Spinal cord (tissue), 10 donors: Measurements from ENCODE around the gene USHBP1. TPM values are rescaled to one million over a fixed set of nuclear protein-coding genes. Genes with fewer than 3 reads are reported as not detected.

Source experiments
- DNase-seq, 6 donors: peaks; one replicate each; pipeline versions ENCODE4 v3.0.0 to v3.0.0-alpha.2; 2013 to 2015; ENCODE audit warnings: low spot score in 6 of 6, low read depth in 4 of 6
- H3K27ac ChIP-seq: one replicate; pipeline ENCODE4 v1.5.1; 2013; ENCODE audit warnings: low read depth, low read length, control low read depth
- H3K27me3 ChIP-seq: one replicate; pipeline ENCODE4 v1.6.1; 2013; ENCODE audit warnings: low read length; ENCODE audit not compliant: control insufficient read depth, insufficient read depth
- H3K36me3 ChIP-seq: one replicate; pipeline ENCODE4 v1.6.1; 2013; ENCODE audit warnings: low read length; ENCODE audit not compliant: control insufficient read depth, insufficient read depth
- H3K4me1 ChIP-seq: one replicate; pipeline ENCODE4 v1.6.1; 2013; ENCODE audit warnings: low read length; ENCODE audit not compliant: control insufficient read depth, insufficient read depth
- H3K4me3 ChIP-seq: one replicate; pipeline ENCODE4 v1.5.1; 2013; ENCODE audit warnings: low read depth, low read length, control low read depth
- H3K9me3 ChIP-seq: one replicate; pipeline ENCODE4 v1.6.1; 2013; ENCODE audit warnings: low read length; ENCODE audit not compliant: control insufficient read depth, insufficient read depth
- WGBS: methylation state at CpG from one replicate; pipeline ENCODE4 v1.1.5; 2013; ENCODE audit warnings: missing lambda C conversion rate; ENCODE audit not compliant: insufficient coverage; 5-methylcytosine and 5-hydroxymethylcytosine counted together
- long read RNA-seq, 4 donors: transcript quantifications; one replicate each; lab custom pipeline, GENCODE V29; 2026
- polyA plus RNA-seq, 2 donors: library from polyadenylated mRNA; unstranded; fragments of 120-200 nt; gene quantifications; one replicate each; pipeline ENCODE4 v1.2.1, GENCODE V29; 2013; ENCODE audit not compliant: insufficient read length in 2 of 2
- total RNA-seq, 2 donors: library from RNA; depleted of rRNA in 1 of 2; stranded (reverse); fragments of 120-200 nt in 1 of 2; fragments of >200 nt in 1 of 2; gene quantifications; one replicate each; pipeline versions ENCODE4 v1.2.3 to v1.2.4, GENCODE V29; 2013 to 2014
- donor health status: healthy.

The USHBP1 gene, protein sequence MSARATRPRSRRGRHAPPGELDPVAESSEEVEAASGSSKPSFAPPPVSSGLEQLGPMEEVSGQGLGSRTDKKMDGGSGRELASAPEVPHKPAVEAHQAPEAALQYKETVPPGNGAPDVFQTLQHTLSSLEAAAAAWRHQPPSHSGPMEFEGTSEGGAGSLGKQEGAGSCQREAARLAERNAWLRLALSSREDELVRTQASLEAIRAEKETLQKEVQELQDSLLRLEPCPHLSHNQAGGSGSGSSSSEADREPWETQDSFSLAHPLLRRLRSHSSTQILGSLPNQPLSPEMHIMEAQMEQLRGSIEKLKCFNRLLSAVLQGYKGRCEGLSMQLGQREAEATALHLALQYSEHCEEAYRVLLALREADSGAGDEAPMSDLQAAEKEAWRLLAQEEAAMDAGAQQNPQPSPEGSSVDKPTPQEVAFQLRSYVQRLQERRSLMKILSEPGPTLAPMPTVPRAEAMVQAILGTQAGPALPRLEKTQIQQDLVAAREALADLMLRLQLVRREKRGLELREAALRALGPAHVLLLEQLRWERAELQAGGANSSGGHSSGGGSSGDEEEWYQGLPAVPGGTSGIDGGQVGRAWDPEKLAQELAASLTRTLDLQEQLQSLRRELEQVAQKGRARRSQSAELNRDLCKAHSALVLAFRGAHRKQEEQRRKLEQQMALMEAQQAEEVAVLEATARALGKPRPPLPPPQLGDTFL
- 1 to 10 TPM; 2.1 to 5.5 TPM for total RNA-seq
- 1 to 10 TPM; 3.0 to 5.3 TPM for polyA plus RNA-seq
- long read RNA-seq, donor 1, result 0 reads
- long read RNA-seq, donor 2, result 0 reads
- long read RNA-seq, donor 3, result 0 reads
- long read RNA-seq, donor 4, partial matches to known transcripts, result 0 of 1 reads
- long read RNA-seq, donor 4, other reads (novel, unspliced or antisense), result 0 of 1 reads

DNA sequence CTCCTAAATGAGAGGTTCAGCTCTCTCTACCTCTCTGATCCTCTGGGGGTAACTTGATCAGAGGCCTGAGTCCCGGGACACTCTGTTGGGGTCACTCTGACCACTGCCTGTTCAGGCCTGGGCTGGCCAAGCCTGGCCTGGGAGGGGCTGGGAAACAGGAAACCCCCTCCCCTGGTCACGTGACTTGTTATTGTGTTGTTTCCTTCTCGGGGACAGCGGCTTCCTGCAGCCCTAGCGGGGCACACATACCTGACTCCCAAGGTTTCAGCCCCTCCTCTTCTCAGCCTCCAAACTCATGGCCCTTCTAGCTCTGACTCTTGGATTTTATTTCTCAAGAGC lies at the start of gene USHBP1:
Gene USHBP1, minus strand, starts transcription at position 105 of the 339 bp plus-strand sequence. CDS start 446 bp downstream, outside the sequence.
- DNase-seq, result no peak
- no peak within 1 kb of the TSS for H3K4me3 ChIP-seq

DNA sequence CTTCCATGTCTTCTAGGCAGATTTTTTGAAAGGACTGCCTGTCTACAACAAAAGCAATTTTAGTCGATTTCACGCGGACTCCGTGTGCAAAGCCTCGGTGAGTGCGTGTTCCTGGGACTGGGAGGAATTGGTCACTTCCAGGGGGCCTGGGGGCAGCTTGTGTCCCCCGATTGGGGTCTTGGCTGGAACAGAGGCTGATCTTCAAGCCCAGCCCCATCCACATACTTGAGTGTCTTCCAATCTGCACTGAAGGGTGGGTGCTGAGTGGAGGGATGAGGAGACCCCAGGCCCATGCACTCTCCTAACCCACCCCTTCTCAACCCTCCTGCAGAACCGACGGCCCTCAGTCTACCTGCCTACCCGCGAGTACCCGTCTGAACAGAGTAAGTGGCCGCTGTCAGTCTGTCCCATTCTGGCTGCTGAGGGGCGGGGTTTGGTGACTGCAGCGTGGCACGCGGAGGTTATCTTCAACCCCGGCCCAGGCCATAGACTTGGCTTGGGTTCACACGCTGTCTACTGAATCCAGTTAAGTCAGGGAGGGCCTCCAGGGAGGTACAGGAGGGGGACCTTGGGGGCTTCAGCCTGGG lies 49.6 kb upstream of the USHBP1 start:
- peaks cover 23% of the 10 kb centered on the region for H3K4me1 ChIP-seq
- no peaks in the 10 kb centered on the region for H3K9me3 ChIP-seq
- no peak for DNase-seq
- H3K36me3 ChIP-seq, result peaks cover 75% of the 10 kb centered on the region
- WGBS, result over 99% methylated on average over 18 of the region's 19 CpGs
- no peak overlapping the region for H3K4me3 ChIP-seq
- no peaks in the 10 kb centered on the region for H3K27me3 ChIP-seq
- H3K27ac ChIP-seq, result no peak overlapping the region

More for the DNA sequence above, at the start of gene USHBP1:
- no peak within 1 kb of the TSS for H3K27ac ChIP-seq
- 28% methylated on average over 5 of the region's 5 CpGs for WGBS
- no peaks in the 10 kb centered on the region for H3K27me3 ChIP-seq
- H3K9me3 ChIP-seq, result peaks cover 2% of the 10 kb centered on the region
- H3K4me1 ChIP-seq, result peaks cover 18% of the 10 kb centered on the region
- peaks cover 14% of the 10 kb centered on the region for H3K36me3 ChIP-seq

DNA sequence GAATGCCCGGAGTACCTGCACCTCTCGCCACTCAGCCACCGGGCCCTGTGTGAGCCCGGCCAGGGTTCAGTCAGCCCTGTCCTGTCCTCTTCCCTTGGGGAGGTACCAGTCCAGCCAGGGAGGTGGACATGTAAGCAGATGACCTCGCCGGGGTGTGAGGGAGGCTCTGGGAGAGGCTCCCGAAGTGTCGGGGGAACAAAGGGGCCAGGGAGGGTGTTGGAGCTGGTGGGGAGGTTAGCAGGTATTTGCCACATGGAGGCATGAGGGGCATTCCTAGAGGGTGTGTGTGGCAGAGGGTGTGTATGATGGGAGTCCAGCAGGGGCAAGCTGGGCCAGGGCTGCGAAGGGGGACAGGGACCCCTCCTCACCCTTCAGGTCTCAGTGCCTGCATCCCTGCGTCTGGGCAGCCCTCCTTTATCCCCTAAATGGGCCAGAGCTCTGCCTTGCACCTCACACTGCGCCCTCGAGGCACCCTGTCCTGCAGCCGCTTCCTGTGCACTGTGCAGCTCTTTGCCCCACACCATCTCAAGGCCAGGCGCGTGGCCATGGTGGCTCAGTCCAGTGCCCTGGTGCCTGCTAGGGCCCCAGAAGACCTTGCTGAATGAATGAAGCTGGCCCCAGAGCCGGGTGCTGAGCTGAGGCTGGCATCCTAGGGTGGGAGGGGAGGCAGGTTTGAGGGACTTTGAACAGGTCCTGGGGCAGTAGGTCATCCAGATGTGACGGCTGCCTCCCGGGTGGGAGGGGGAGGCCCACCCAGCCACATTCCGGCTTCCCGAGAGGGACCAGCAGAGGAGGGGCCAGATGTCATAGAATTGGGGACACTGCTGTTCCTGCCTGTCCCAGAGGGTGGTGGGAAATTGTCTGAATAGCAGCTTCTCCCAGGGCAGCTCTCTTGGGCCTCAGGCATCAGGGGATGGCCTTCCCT lies 47.9 kb upstream of the USHBP1 start:
- Histone ChIP-seq H3K9me3 (no peaks in the 10 kb centered on the region), H3K27ac (no peak overlapping the region), H3K4me3 (no peak overlapping the region), H3K27me3 (no peaks in the 10 kb centered on the region), H3K4me1 (peaks cover 28% of the 10 kb centered on the region), H3K36me3 (peaks cover 61% of the 10 kb centered on the region)
- WGBS, result 92% methylated on average over 20 of the region's 20 CpGs
- DNase-seq, result no peak

DNA sequence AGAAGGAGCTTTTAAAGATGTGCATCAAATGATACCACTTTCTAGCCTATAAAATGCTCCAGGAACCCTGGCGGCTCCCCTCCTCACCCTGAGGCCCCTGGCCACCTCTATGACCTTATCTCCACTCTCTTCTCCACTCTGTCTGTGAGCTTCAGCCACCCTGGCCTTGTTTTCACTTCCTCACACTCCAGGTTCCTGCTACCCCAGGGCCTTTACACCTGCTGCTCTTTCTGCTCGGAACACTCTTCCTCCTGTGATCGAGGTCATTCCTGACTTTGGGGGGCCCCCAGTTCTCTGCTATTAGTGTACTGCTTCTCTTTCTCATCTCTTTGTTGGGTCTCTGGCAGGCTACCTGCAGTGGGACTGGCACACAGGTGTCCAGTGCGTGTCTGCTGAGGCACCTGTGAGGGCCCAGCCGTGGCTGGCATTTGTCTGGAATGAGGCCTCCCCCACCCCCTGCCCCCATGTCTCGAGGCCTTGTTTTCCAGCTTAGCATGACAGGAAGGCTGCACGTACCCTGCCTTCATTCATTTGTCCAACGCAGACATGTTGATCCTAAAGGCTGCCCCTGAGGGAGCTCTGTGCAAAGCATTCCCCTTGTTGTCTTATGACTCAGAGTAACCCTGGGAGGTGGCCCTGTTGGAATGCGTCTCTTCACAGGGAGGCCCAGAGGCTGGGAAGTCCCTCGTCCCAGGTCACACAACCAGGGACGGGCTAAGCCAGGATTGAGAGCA lies 47.1 kb upstream of the USHBP1 start:
- H3K4me3 ChIP-seq, result no peak overlapping the region
- H3K36me3 ChIP-seq, result peaks cover 53% of the 10 kb centered on the region
- no peak for DNase-seq
- H3K4me1 ChIP-seq, result peaks cover 37% of the 10 kb centered on the region
- no peak overlapping the region for H3K27ac ChIP-seq
- no peaks in the 10 kb centered on the region for H3K9me3 ChIP-seq
- H3K27me3 ChIP-seq, result no peaks in the 10 kb centered on the region
- 80% methylated on average over 11 of the region's 11 CpGs for WGBS

DNA sequence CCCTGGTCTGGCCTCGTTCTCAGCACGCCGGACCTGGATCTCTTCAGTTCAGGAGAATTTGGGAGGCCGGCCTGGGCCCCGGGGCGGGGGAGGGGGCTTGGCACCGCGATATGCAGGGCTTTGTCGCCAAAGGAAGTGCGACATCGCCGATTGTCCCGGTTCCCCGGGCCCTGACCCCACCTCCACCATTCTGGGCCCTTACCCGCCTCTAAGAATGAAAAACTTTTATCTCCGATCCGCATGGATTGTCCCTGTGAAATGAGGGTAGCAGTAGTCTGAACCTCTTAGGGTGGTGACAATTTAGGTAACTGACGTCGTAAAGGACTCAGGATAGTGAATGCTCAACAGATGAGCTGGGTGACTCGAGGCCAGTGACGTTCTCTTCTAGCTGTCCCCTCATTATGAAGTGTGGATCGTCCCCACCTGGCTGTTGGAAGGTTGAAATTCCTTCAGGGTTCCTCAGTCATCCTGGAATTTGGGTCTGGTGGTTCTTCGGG lies 45.5 kb upstream of the USHBP1 start:
- Histone ChIP-seq H3K4me3 (peak overlapping the region; percentile 87), H3K27me3 (no peaks in the 10 kb centered on the region), H3K36me3 (peaks cover 40% of the 10 kb centered on the region), H3K4me1 (peaks cover 49% of the 10 kb centered on the region), H3K9me3 (no peaks in the 10 kb centered on the region), H3K27ac (peak overlapping the region; percentile 20)
- no peak for DNase-seq
- WGBS, result 2% methylated on average over 13 of the region's 23 CpGs

DNA sequence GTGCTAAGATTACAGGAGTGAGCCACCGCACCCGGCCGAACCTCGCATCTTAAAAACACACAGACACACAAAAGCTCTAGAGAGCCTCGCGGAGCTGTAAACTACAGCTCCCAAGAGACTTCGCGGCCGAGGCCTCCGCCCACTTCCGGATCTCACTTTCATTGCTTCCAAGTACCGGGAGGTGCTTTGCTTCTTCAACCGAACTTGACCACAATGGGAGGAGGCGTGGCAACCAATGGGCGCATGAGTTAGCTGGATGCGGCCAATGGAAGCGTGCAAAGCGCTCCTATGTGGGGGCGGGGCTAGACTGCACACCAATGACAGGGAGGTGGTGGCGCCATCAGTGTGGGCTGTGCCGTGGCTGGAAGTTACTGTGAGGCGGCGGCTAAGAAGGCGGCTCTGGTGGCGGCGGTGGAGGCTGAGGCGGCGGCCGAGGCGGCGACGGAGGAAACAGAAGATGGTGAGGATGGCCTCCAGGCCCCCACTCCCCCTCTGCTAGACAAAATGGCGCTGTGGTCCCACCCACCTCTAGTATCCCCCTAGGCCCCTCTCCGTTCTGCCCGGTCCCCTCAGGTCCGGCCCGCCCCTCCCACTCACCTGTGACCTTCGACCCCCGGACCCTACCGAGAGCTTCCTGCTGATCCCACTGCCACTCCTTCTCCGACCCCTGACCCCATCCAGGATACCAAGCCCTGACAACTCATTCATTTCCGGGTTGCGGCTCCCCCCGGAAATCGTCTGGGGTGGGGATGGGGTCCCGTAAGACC lies 44.8 kb upstream of the USHBP1 start, which contains the start of gene DDA1:
Gene DDA1, plus strand, starts transcription at position 366 of the 767 bp plus-strand sequence. Its CDS starts 92 bp downstream, at position 458.
- no peaks in the 10 kb centered on the region for H3K9me3 ChIP-seq
- peaks cover 56% of the 10 kb centered on the region for H3K4me1 ChIP-seq
- WGBS, result 0% methylated on average over 38 of the region's 46 CpGs
- DNase-seq, result peak; percentile 96 to 100 (median 100)
- no peaks in the 10 kb centered on the region for H3K27me3 ChIP-seq
- H3K27ac ChIP-seq, result peak within 1 kb of the TSS; percentile 20
- H3K4me3 ChIP-seq, result peak within 1 kb of the TSS; percentile 87
- H3K36me3 ChIP-seq, result peaks cover 35% of the 10 kb centered on the region

DNA sequence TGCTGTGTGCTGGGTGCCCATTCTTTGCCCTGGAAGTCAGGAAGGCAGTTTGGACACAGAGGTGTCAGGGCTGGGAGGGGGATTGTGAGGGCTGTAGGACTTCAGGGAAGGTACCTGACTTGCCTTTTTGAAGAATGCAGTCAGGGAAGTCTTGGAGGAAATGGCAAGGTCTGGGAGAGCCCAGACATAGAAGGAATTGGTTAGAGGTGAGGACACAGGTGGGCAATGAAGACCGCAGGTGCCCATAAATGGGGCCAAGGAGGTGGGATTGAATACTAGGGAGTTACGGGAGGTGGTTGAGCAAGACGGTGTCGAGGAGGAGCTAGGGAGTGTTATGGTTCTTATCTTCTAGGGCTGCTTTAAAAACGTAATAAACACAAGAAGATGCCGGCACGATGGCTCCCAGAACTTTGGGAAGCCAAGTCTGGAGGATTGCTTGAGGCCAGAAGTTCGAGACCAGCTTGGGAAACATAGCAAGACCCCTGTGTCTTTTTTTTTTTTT lies 43.4 kb upstream of the USHBP1 start:
- DNase-seq, result no peak
- H3K4me3 ChIP-seq, result no peak overlapping the region
- no peaks in the 10 kb centered on the region for H3K27me3 ChIP-seq
- H3K4me1 ChIP-seq, result peaks cover 67% of the 10 kb centered on the region
- H3K9me3 ChIP-seq, result no peaks in the 10 kb centered on the region
- peaks cover 21% of the 10 kb centered on the region for H3K36me3 ChIP-seq
- H3K27ac ChIP-seq, result no peak overlapping the region
- WGBS, result 96% methylated on average over 8 of the region's 8 CpGs

DNA sequence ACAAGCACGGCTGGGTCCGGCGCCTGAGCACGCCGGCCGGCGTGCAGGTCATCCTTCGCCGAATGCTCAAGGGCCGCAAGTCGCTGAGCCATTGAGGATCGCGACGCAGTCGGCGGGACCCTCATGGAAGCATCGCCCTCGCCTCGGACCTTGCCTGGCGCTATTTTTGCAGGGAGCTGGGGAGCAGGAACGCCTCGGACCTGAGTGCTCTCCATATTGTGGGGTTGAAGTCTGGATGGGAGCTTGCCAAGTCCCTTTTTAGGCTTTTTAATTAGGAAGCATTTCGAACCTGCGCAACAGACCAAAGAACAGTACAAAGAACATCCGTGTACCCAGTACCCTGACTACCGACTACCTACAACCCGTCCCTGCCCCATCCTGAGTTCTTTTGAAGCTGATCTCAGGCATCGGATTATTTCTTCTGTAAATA lies 41.8 kb upstream of the USHBP1 start:
- Histone ChIP-seq H3K4me3 (peak overlapping the region; percentile 76), H3K27ac (peak overlapping the region; percentile 85), H3K27me3 (no peaks in the 10 kb centered on the region), H3K36me3 (peaks cover 10% of the 10 kb centered on the region), H3K9me3 (no peaks in the 10 kb centered on the region), H3K4me1 (peaks cover 69% of the 10 kb centered on the region)
- no peak for DNase-seq
- 3% methylated on average over 27 of the region's 28 CpGs for WGBS
